Lower lobe of right lung (tissue), 2 donors: ENCODE measurements around the gene LDHA. TPM values are rescaled to one million over a fixed set of nuclear protein-coding genes. Genes with fewer than 3 reads are reported as not detected.

Experiments
- ATAC-seq, 2 donors: fragments of 200-7000 bp; cut with Tn5 transposase; one replicate each; pipeline ENCODE4 v1.9.1; 2020 to 2022; ENCODE audit warnings: mild to moderate bottlenecking in 2 of 2, moderate library complexity in 2 of 2
- DNase-seq: peaks from one replicate; pipeline ENCODE4 v3.0.0-alpha.2; 2020
- H3K27ac ChIP-seq: fragments of 200-600 bp; one replicate; pipeline ENCODE4 v1.8.0; 2022
- H3K27me3 ChIP-seq: fragments of 200-600 bp; one replicate; pipeline ENCODE4 v1.8.0; 2022; ENCODE audit warnings: low read depth
- H3K36me3 ChIP-seq: fragments of 200-600 bp; one replicate; pipeline ENCODE4 v1.8.0; 2022; ENCODE audit warnings: mild to moderate bottlenecking
- H3K4me1 ChIP-seq: fragments of 200-600 bp; one replicate; pipeline ENCODE4 v1.8.0; 2022
- H3K4me3 ChIP-seq: fragments of 200-600 bp; one replicate; pipeline ENCODE4 v1.8.0; 2022; ENCODE audit warnings: mild to moderate bottlenecking
- H3K9me3 ChIP-seq: fragments of 200-600 bp; one replicate; pipeline ENCODE4 v1.8.0; 2022
- CTCF ChIP-seq: fragments of 200-600 bp; IDR thresholded peaks from one replicate; pipeline ENCODE4 v1.8.0; 2022; ENCODE audit warnings: antibody characterized with exemption, mild to moderate bottlenecking
- intact Hi-C: fragments of 100-400 bp; cut with DNase I; formaldehyde crosslinking; loops from one replicate; pipeline ENCODE4 v1.11.0; 2022
- total RNA-seq: library from RNA; stranded (reverse); fragmentation: NEBNext Ultra II Directional; extraction: Animal tissue kit (Norgen Biotek cat#: 25700); gene quantifications from one replicate; pipeline ENCODE4 v1.2.1, GENCODE V29; 2021
- donor health status: DM: no; HTN: yes; CAD: no; lungs with severe emphysema.

LDHA gene
- total RNA-seq, 1 donor from 2014 or later = 251 TPM

GRCh38 chr11:18429332-18429731 is 35.0 kb downstream of the LDHA start:
- H3K4me1 ChIP-seq = no peaks in the 10 kb centered on the region
- no peaks in the 10 kb centered on the region for H3K9me3 ChIP-seq
- no peak overlapping the region for H3K4me3 ChIP-seq
- no peak for ATAC-seq
- H3K27ac ChIP-seq = no peak overlapping the region
- intact Hi-C loops = no loop called here
- H3K36me3 ChIP-seq = no peaks in the 10 kb centered on the region
- no peaks in the 10 kb centered on the region for H3K27me3 ChIP-seq
- no peak for TF ChIP-seq CTCF
- no peak for DNase-seq

- Histone ChIP-seq H3K36me3 (no peaks in the 10 kb centered on the region), H3K4me3 (no peak overlapping the region), H3K4me1 (no peaks in the 10 kb centered on the region), H3K9me3 (no peaks in the 10 kb centered on the region), H3K27me3 (no peaks in the 10 kb centered on the region), H3K27ac (no peak overlapping the region)
- DNase-seq = no peak
- no peak for TF ChIP-seq CTCF
- intact Hi-C loops = no loop called here
- no peak for ATAC-seq
These were observed 44.3 kb downstream of the LDHA start for GRCh38 chr11:18438691-18439090.

- no peak for TF ChIP-seq CTCF
- H3K9me3 ChIP-seq = no peaks in the 10 kb centered on the region
- intact Hi-C loops = no loop called here
These were observed 54.9 kb downstream of the LDHA start for GRCh38 chr11:18449251-18449650.

GRCh38 chr11:18452927-18453326 is 58.6 kb downstream of the LDHA start:
- Histone ChIP-seq H3K27me3 (peaks cover 7% of the 10 kb centered on the region), H3K36me3 (no peaks in the 10 kb centered on the region), H3K4me1 (no peaks in the 10 kb centered on the region), H3K27ac (no peak overlapping the region), H3K9me3 (no peaks in the 10 kb centered on the region), H3K4me3 (no peak overlapping the region)
- TF ChIP-seq CTCF = no peak
- intact Hi-C loops = no loop called here
- DNase-seq (no peak), ATAC-seq (no peak)

More at GRCh38 chr11:18449251-18449650, 54.9 kb downstream of the LDHA start:
- Histone ChIP-seq H3K27ac (no peak overlapping the region), H3K4me3 (no peak overlapping the region), H3K27me3 (no peaks in the 10 kb centered on the region), H3K36me3 (no peaks in the 10 kb centered on the region), H3K4me1 (no peaks in the 10 kb centered on the region)
- no peak for DNase-seq
- ATAC-seq = no peak

GRCh38 chr11:18455686-18456372 is 61.5 kb downstream of the LDHA start, which contains the start of gene LDHAL6A:
Gene LDHAL6A, plus strand, starts transcription at chr11:18455856. Its CDS starts 825 bp downstream, at chr11:18456681.
- intact Hi-C loops = no loop called here
- no peak for DNase-seq
- no peak within 1 kb of the TSS for H3K27ac ChIP-seq
- no peaks in the 10 kb centered on the region for H3K36me3 ChIP-seq
- TF ChIP-seq CTCF = no peak
- H3K4me3 ChIP-seq = no peak within 1 kb of the TSS
- H3K9me3 ChIP-seq = no peaks in the 10 kb centered on the region
- no peaks in the 10 kb centered on the region for H3K4me1 ChIP-seq
- ATAC-seq = peak in 1 of 2 donors; percentile 27
- H3K27me3 ChIP-seq = peaks cover 7% of the 10 kb centered on the region
